Choroid plexus epithelial cell (primary cell): Measurements from ENCODE around the gene FKBP4.

Experiments used
- DNase-seq: peaks from one replicate; pipeline ENCODE4 v3.0.0-alpha.2; 2010; ENCODE audit warnings: low read depth
- H3K4me3 ChIP-seq: 2 replicates; pipeline ENCODE4 v1.5.1; 2011; ENCODE audit warnings: low read depth, mild to moderate bottlenecking, control low read depth, low read length, moderate library complexity
- CTCF ChIP-seq: conservative IDR thresholded peaks from 2 replicates; pipeline ENCODE4 v1.5.1; 2011; ENCODE audit warnings: low read depth, mild to moderate bottlenecking, control low read depth, inconsistent platforms, low read length, moderate library complexity

The FKBP4 gene

GRCh38 chr12:2804393-2805142 lies 9.8 kb downstream of the FKBP4 start:
- H3K4me3 ChIP-seq: no peak overlapping the region
- DNase-seq: peak; percentile 96
- TF ChIP-seq CTCF: no peak

- H3K4me3 ChIP-seq: no peak overlapping the region
- DNase-seq: no peak
- no peak for TF ChIP-seq CTCF
Observed at GRCh38 chr12:2805143-2805520, 10.4 kb downstream of the FKBP4 start.

GRCh38 chr12:2806700-2807099 lies 11.9 kb downstream of the FKBP4 start:
- H3K4me3 ChIP-seq: no peak overlapping the region
- DNase-seq: no peak
- no peak for TF ChIP-seq CTCF

- peak overlapping the region; percentile 98 for H3K4me3 ChIP-seq
- no peak for TF ChIP-seq CTCF
- no peak for DNase-seq
Observed at GRCh38 chr12:2811801-2812200, 17.0 kb downstream of the FKBP4 start.

- peak; percentile 99 for DNase-seq
- peak within 1 kb of the TSS; percentile 98 for H3K4me3 ChIP-seq
- TF ChIP-seq CTCF: no peak
Observed at GRCh38 chr12:2812290-2813213, 17.8 kb downstream of the FKBP4 start, which contains the start of gene ITFG2. ITFG2 (plus strand) TSS chr12:2812668; CDS start chr12:2812761, 93 bp downstream.

GRCh38 chr12:2813214-2814185 lies 18.7 kb downstream of the FKBP4 start:
- peak; percentile 82 for TF ChIP-seq CTCF
- peak; percentile 85 for DNase-seq
- peak overlapping the region; percentile 98 for H3K4me3 ChIP-seq
